ENCODE data around the gene KDM2B.

DNA sequence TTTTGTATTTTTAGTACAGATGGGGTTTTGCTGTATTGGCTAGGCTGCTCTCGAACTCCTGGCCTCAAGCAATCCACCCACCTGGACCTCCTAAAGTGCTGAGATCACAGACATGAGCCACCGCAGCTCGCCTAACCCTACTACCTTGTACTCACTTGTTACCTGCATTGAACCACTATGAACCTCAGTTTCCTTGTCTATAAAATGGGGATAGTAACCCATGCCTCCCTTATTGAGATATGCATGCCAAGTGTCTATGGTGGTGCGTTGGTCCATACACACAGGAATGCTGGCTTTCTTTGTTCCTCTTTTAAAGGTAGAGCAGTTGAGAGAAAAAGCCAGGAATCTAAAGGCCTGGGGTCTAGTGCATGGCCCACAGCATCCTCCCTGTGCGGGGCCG lies 40.9 kb downstream of the KDM2B start:
- no peak for TF ChIP-seq USF2 (IDR thresholded peaks at IDR 0.05; ENCODE audit: borderline replicate concordance, low read depth, low read length)
- TF ChIP-seq CBX5 (IDR thresholded peaks at IDR 0.05; ENCODE audit: low read depth), result no peak
- no peak for TF ChIP-seq TCF7 (IDR thresholded peaks at IDR 0.05; ENCODE audit: borderline replicate concordance)
- TF ChIP-seq CHD1 (IDR thresholded peaks at IDR 0.05; ENCODE audit: low read depth, low read length), result no peak
- TF ChIP-seq, protein P1, sequence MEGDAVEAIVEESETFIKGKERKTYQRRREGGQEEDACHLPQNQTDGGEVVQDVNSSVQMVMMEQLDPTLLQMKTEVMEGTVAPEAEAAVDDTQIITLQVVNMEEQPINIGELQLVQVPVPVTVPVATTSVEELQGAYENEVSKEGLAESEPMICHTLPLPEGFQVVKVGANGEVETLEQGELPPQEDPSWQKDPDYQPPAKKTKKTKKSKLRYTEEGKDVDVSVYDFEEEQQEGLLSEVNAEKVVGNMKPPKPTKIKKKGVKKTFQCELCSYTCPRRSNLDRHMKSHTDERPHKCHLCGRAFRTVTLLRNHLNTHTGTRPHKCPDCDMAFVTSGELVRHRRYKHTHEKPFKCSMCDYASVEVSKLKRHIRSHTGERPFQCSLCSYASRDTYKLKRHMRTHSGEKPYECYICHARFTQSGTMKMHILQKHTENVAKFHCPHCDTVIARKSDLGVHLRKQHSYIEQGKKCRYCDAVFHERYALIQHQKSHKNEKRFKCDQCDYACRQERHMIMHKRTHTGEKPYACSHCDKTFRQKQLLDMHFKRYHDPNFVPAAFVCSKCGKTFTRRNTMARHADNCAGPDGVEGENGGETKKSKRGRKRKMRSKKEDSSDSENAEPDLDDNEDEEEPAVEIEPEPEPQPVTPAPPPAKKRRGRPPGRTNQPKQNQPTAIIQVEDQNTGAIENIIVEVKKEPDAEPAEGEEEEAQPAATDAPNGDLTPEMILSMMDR (IDR thresholded peaks at IDR 0.05 in 2 of 3, conservative IDR thresholded peaks at IDR 0.05 in 1 of 3; ENCODE audit: control insufficient read depth in 2 of 3, extremely low read depth in 1 of 3, insufficient read depth in 1 of 3, low read depth in 3 of 3, low read length in 3 of 3), result no peak
- no peak for TF ChIP-seq CEBPB (IDR thresholded peaks at IDR 0.05; ENCODE audit: borderline replicate concordance in 1 of 2, low read depth in 2 of 2, low read length in 2 of 2)
- TF ChIP-seq SIX5 (IDR thresholded peaks at IDR 0.05; ENCODE audit: low read depth, low read length, severe bottlenecking), result no peak
- no peak for TF ChIP-seq RAD21 (IDR thresholded peaks at IDR 0.05; ENCODE audit: insufficient read depth, low read depth, low read length)
- no peak for TF ChIP-seq POLR2AphosphoS5 (IDR thresholded peaks at IDR 0.05; ENCODE audit: low read length)
- TF ChIP-seq REST (IDR thresholded peaks at IDR 0.05; ENCODE audit: low read depth, low read length), result no peak
- no peak for TF ChIP-seq EZH2 (IDR thresholded peaks at IDR 0.05; ENCODE audit: borderline replicate concordance, control insufficient read depth, low read depth, low read length)
- no peak for TF ChIP-seq HDAC6 (IDR thresholded peaks at IDR 0.05; ENCODE audit: unreplicated experiment)
- no peak for TF ChIP-seq RCOR1 (conservative IDR thresholded peaks at IDR 0.05; ENCODE audit: low read depth, low read length)
- TF ChIP-seq RFX5 (IDR thresholded peaks at IDR 0.05; ENCODE audit: low read depth, low read length), result no peak

All from GM12878 (cell line).